HUDEP-2 (cell line): ENCODE data around the gene PPFIA2.

Experiments
- DNase-seq, 76 experiments: peaks; one replicate each; lab custom pipeline; 2025; ENCODE audit not compliant: unreplicated experiment in 76 of 76; lab: John Stamatoyannopoulos, UW

The PPFIA2 gene

DNA sequence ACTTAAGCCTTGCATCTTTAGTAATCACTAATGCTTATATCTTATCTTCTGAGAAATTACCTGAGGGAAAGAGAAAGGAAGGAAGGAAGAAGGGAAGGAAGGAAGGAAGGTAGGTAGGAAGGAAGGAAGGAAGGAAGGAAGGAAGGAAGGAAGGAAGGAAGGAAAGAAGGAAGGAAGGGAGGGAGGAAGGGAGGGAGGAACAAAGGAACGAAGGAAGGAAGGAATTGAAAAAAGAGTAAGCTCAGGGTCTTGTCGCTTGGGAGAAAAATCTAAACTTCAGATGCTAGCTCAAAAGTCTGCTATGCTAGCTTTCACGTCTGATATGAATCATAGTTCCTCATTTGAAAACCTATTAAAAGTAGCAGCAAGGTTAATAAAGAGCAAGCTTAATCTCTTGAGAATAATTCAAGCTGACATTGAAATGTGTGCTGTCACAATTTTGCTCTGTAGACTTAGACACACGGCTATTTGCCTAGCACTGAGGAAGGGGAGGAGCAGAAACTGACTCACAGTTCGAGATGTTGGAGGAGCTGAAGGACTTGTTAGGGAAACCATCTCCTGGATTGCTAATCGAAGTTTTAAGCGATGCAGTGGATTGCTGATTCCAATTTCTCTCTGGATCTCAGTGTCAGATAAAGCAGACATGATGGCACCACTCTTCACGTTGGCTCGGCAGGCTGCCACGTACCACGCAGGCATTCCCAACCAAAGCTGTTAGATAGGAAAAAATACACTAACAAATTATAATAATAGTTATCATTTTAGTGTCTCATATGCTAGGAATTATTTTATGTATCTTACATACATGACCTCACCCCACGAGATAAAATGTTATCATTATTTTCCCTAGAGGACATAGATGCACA, 464.6 kb downstream of the PPFIA2 start:
- no peak for DNase-seq

DNA sequence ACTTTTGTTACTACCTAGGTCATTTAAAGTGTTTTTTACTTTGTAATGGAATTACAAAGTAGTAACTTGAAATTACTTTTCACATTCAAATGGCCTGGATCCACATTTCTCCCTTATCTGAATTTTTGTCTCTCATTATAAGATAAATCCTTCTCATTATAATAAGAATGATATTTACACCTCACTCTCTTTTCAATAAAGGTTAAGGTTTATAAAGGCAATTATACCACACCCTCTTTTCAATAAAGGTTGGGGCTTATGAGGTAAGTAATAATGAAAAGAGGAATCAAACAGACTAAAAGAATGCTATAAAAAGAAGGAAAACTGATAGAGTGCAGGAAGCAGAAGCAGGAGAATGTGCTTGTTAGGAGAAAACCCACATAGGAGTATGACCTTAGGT, 470.5 kb downstream of the PPFIA2 start:
- no peak for DNase-seq

DNA sequence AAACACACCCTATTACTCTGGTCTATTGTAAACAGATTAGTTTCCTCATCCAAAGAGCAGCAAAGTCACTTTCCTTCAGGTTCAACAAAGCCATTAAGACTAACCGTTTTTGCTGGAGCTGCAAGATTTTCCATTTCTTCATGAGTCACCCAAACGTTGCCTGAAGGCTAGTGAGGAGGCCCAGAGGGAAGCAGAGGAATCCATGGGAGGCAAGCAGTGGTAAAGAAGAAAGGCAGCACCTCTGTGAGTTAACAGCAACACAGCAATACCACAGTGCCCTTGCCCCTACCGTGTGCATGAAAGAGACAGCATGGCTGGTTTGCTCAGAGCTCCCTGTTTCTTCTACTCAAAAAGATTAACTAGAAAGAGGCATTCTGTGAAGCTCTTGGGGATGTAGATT, 475.0 kb downstream of the PPFIA2 start:
- DNase-seq = no peak

DNA sequence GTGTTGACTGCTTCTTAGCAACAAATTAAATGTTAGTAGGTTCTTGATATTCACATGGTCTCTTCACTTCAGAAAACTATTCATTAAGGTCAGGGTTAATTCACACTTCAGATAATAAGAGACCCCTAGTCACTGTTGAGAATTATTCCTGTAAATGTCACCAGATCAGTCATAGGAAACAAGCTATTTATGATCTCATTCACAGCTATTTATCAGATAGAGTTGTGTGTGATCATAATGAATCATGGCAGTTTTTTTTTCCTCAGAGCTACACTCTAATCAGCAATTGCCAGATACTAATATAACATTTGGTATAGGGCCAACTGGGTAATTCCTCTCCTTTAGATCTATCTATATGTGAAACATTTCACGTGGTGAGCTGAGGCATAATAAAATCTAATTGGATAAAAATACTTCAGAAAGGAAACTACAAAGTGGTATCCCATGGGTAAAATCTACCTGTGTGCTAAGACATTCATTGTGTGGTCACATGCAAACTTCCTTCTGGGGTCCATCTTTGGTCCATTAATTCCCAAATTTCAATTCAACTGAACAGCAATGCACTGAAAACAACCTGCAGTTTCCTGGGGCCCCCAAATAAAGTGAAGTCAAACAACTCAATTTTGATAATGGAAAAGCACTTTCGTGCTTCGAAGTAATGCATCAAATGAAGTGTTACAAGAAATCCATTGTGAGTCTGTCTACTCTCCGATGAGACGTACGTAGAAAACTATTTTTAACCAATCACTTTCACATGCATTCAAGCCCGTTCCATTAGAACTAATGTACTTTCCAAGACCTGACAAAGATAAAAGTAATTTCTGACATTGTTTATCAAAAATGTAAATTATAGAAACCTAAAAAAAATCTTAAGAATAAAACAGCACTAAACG, 484.3 kb downstream of the PPFIA2 start:
- peak in 5 of 76 experiments; percentile 0 to 29 (median 9) for DNase-seq

- DNase-seq = no peak
These were observed 488.8 kb downstream of the PPFIA2 start for GRCh38 chr12:81270385-81270784.

- no peak for DNase-seq
These were observed 496.1 kb downstream of the PPFIA2 start for GRCh38 chr12:81263072-81263471.

GRCh38 chr12:81261508-81262207, 497.5 kb downstream of the PPFIA2 start:
- no peak for DNase-seq

DNA sequence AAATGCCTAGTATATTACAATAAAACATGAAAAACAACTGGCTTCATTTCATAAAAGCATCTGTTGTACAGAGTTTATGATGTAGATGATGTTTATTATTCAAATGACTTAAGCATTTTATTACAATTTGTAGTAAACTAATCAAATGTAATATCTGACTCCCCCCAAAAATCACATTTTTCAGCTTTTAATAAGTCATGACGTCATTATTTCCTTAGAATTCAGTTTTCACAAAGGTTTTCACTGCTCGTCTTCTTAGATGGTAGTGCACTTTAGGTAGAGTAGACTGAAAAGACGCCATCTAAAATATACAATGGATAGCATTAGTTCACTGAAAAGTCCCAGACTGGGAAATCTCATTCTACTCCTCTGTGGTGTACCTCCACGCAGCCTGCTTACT, 499.8 kb downstream of the PPFIA2 start:
- DNase-seq = no peak

GRCh38 chr12:81257947-81258551, 501.1 kb downstream of the PPFIA2 start:
- peak in 24 of 76 experiments; percentile 2 to 59 (median 19) for DNase-seq

- DNase-seq = no peak
These were observed 503.2 kb downstream of the PPFIA2 start for GRCh38 chr12:81255947-81256346.

GRCh38 chr12:81255456-81255855, 503.7 kb downstream of the PPFIA2 start:
- no peak for DNase-seq

GRCh38 chr12:81253360-81253759, 505.8 kb downstream of the PPFIA2 start:
- DNase-seq = no peak

- DNase-seq = no peak
These were observed 506.9 kb downstream of the PPFIA2 start for GRCh38 chr12:81252228-81252627.

GRCh38 chr12:81249976-81250375, 509.2 kb downstream of the PPFIA2 start:
- DNase-seq = no peak

- no peak for DNase-seq
These were observed 513.1 kb downstream of the PPFIA2 start for GRCh38 chr12:81245907-81246570.

DNA sequence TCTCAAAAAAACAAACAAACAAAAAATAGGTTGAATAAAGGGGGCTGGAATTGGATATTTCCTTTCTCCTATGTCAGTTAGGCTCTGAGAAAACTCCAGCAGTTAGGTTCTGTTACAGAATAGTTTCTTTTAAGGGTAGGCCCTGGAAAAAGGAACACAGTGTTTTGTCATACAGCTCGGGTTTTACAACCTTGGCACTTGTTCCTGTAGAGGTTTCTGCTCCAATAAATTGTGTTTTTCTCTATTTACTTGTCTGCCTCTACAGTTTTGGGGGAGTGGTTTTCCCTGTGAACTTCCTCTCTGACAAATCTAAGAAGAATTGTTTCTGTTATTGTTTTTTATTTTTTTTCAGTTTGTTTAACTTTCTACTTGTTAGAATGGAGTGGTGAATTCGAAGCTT, 513.7 kb downstream of the PPFIA2 start:
- DNase-seq = no peak

- DNase-seq = no peak
These were observed 527.4 kb downstream of the PPFIA2 start for GRCh38 chr12:81231574-81232368.

GRCh38 chr12:81229759-81230158, 529.4 kb downstream of the PPFIA2 start:
- no peak for DNase-seq

DNA sequence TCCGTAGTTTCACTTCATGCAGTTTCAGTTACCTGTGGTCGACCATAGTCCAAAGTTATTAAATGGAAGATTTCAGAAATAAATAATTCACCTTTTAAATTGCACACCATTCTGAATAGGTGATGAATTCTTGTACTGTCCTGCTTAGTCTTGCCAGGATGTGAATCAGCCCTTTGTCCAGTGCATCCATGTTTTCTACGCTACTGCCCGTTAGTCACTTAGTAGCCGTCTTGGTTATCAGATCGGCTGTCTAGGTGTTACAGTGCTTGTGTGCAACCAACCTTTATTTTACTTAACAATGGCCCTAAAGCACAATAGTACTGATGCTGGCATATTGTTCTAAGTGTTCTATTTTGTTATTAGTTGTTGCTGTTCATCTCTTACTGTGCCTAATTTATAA, 534.5 kb downstream of the PPFIA2 start:
- no peak for DNase-seq
